GM12874 (cell line): ENCODE results near the gene PARD3B.

Source experiments
- TF ChIP-seq, protein P1 (sequence below): IDR thresholded peaks from 2 replicates; pipeline ENCODE4 v1.5.1; 2011; ENCODE audit warnings: low read depth, mild to moderate bottlenecking, control low read depth, low read length, moderate library complexity; ENCODE audit not compliant: insufficient read depth

Gene PARD3B

DNA sequence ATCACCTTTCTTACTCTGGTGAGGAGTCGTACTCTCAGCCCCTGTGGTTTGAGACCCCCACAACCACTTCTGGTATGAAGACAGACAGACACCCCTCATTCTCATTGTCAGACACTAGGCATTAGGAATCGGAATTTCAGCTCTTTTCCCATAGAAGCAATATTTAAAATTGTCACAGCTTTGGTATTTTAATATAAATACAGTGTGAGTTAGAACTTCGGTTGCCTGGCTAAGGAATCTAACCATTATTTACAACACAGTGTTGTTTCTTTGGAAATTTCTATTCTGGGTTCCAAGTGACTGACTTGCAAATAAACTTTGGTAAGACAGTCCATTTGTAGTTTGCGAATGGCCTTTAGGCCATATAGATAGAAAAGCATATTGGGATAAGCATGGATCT, 318.1 kb downstream of the PARD3B start:
- TF ChIP-seq, protein P1, sequence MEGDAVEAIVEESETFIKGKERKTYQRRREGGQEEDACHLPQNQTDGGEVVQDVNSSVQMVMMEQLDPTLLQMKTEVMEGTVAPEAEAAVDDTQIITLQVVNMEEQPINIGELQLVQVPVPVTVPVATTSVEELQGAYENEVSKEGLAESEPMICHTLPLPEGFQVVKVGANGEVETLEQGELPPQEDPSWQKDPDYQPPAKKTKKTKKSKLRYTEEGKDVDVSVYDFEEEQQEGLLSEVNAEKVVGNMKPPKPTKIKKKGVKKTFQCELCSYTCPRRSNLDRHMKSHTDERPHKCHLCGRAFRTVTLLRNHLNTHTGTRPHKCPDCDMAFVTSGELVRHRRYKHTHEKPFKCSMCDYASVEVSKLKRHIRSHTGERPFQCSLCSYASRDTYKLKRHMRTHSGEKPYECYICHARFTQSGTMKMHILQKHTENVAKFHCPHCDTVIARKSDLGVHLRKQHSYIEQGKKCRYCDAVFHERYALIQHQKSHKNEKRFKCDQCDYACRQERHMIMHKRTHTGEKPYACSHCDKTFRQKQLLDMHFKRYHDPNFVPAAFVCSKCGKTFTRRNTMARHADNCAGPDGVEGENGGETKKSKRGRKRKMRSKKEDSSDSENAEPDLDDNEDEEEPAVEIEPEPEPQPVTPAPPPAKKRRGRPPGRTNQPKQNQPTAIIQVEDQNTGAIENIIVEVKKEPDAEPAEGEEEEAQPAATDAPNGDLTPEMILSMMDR: no peak

GRCh38 chr2:204869132-204869823, 324.0 kb downstream of the PARD3B start:
- TF ChIP-seq, protein P1: no peak

DNA sequence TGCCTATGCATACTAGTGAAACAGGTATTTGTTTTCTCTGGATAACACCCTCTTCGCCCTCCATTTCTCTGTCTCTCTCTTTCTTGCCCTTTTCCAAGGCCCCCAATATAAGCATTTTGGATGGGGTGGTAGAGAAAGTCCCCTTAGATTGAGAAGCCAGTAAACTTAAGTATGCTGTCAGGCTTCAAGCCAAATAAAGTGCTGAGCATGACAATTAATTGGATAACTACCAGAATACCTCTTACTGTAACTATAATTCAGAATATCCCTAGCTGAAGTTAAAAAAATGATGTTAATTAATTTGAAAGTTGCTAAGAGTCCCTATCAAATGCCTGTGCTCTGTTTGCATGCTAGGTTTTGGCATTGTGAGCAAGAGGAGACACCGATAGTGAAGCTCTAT, 324.8 kb downstream of the PARD3B start:
- TF ChIP-seq, protein P1: no peak

GRCh38 chr2:204871231-204871953, 326.1 kb downstream of the PARD3B start:
- TF ChIP-seq, protein P1: no peak

DNA sequence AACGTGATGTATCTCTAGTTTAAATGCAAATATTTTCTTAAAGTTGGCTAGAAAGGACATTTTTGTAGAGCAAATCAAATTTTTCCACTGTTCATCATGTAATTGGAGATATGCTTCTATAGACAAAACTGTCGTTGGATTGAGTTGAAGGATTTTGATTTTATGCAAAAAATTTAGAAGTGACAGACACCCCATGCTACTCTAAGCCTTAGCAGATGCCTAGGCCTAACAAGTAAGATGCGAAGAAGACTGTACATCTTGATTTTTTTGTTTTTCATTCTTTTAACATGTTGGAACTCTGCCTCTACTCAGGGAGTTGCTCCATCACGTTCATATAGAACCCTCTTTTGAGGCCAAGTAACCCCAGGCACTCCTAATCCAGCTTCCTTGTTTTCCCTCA, 331.0 kb downstream of the PARD3B start:
- TF ChIP-seq, protein P1: no peak

GRCh38 chr2:204877691-204878090, 332.4 kb downstream of the PARD3B start:
- TF ChIP-seq, protein P1: no peak

- TF ChIP-seq, protein P1: no peak
These were observed 335.7 kb downstream of the PARD3B start for GRCh38 chr2:204880928-204881327.
